HCT116 (cell line): Measurements from ENCODE around the gene TICAM1.

Source experiments
- EGR1 ChIP-seq: IDR thresholded peaks from 2 replicates; pipeline ENCODE4 v1.6.1; 2012; ENCODE audit warnings: low read depth
- EZH2 ChIP-seq: fragments of 200-600 bp; sonication (generic); IDR thresholded peaks from 2 replicates; pipeline ENCODE4 v1.6.1; 2017; ENCODE audit warnings: antibody characterized with exemption, mixed run types
- EZH2phosphoT487 ChIP-seq: fragments of 200-600 bp; IDR thresholded peaks from 2 replicates; pipeline ENCODE4 v1.6.1; 2018; ENCODE audit warnings: antibody characterized with exemption, borderline replicate concordance
- POLR2A ChIP-seq: IDR thresholded peaks from 2 replicates; pipeline ENCODE4 v1.7.0; 2011; ENCODE audit warnings: borderline replicate concordance; ENCODE audit not compliant: insufficient read depth, insufficient read length; ENCODE audit errors: extremely low read depth
- POLR2AphosphoS5 ChIP-seq: IDR thresholded peaks from 2 replicates; pipeline ENCODE4 v1.6.1; 2011; ENCODE audit warnings: mild to moderate bottlenecking, low read depth, low read length, moderate library complexity
- RAD21 ChIP-seq: IDR thresholded peaks from 2 replicates; pipeline ENCODE4 v1.6.1; 2012; ENCODE audit warnings: low read depth, mild to moderate bottlenecking
- SP1 ChIP-seq: IDR thresholded peaks from 2 replicates; pipeline ENCODE4 v1.6.1; 2012; ENCODE audit warnings: low read depth
- YY1 ChIP-seq: IDR thresholded peaks from 2 replicates; pipeline ENCODE4 v1.6.1; 2011; ENCODE audit warnings: low read length, low read depth, moderate library complexity, mild to moderate bottlenecking; ENCODE audit not compliant: insufficient replicate concordance; ENCODE audit errors: extremely low read depth
- ZNF274 ChIP-seq: fragments of 200-500 bp; sonication (Bioruptor generic); IDR thresholded peaks from 2 replicates; pipeline ENCODE4 v1.6.1; 2014; ENCODE audit warnings: mild to moderate bottlenecking, low read depth, low read length, inconsistent platforms
- TF ChIP-seq, protein P1 (sequence below), 3 experiments: fragments of 200-600 bp in 1 of 3; sonication (generic) in 1 of 3; IDR thresholded peaks in 2 of 3; conservative IDR thresholded peaks in 1 of 3; 2 replicates each; pipeline ENCODE4 v1.5.1; 2012 to 2017; ENCODE audit warnings: low read depth in 2 of 3, low read length in 2 of 3, antibody characterized with exemption in 1 of 3, borderline replicate concordance in 1 of 3, control low read depth in 1 of 3, mild to moderate bottlenecking in 1 of 3, mixed read lengths in 1 of 3, mixed run types in 1 of 3, moderate library complexity in 1 of 3; ENCODE audit not compliant: insufficient read depth in 1 of 3
- TF ChIP-seq, protein P2 (sequence below): IDR thresholded peaks from 2 replicates; pipeline ENCODE4 v1.6.1; 2012
- TF ChIP-seq, protein P3 (sequence below): IDR thresholded peaks from 2 replicates; pipeline ENCODE4 v1.6.1; 2012; ENCODE audit warnings: low read depth

DNA sequence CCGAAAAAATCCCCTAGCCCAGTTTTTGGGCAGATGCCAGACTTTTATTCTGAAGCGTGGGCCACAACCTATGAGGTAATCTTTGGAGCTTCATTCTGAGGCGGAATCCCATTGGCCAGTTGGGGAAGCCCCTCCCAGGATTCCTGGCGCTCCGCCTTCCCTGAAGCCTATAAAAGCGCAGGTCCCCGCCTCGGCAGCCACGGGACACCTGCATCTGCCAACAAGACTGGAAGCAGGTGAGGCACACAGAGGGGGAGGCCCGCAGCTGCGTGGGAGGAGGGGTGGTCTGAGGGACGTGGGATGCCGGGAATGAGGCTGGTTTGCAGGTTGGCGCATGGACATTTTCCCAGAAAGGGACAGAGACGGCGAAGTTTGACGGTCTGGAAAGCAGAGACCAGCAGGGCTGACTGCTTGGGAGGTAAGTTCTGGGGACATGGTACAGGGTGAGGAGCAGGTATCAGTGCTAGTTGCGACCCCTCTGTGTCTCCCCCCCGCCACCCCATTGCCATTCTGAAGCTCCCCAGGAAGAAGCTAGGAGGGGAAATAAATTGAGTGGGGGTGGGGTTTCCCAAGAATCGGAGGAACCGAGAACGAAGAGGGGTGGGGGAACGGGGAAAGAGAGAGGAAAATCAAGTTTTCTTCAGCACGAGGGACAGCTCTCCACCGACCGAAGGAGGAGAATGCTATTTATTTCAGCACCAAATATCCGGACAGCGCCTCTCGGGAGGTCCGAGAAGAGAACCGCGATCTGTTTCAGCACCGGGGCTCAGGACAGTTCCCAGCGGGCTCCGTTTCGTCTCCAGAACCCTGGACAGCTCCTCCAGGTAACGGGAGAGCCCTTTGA is 62.4 kb downstream of the TICAM1 start:
- TF ChIP-seq, protein P1, sequence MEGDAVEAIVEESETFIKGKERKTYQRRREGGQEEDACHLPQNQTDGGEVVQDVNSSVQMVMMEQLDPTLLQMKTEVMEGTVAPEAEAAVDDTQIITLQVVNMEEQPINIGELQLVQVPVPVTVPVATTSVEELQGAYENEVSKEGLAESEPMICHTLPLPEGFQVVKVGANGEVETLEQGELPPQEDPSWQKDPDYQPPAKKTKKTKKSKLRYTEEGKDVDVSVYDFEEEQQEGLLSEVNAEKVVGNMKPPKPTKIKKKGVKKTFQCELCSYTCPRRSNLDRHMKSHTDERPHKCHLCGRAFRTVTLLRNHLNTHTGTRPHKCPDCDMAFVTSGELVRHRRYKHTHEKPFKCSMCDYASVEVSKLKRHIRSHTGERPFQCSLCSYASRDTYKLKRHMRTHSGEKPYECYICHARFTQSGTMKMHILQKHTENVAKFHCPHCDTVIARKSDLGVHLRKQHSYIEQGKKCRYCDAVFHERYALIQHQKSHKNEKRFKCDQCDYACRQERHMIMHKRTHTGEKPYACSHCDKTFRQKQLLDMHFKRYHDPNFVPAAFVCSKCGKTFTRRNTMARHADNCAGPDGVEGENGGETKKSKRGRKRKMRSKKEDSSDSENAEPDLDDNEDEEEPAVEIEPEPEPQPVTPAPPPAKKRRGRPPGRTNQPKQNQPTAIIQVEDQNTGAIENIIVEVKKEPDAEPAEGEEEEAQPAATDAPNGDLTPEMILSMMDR (IDR thresholded peaks at IDR 0.05 in 2 of 3, conservative IDR thresholded peaks at IDR 0.05 in 1 of 3; ENCODE audit: borderline replicate concordance in 1 of 3, insufficient read depth in 1 of 3, low read depth in 2 of 3, low read length in 2 of 3) = no peak
- TF ChIP-seq POLR2AphosphoS5 = peak; percentile 82
- TF ChIP-seq RAD21 = no peak
- TF ChIP-seq, protein P2, sequence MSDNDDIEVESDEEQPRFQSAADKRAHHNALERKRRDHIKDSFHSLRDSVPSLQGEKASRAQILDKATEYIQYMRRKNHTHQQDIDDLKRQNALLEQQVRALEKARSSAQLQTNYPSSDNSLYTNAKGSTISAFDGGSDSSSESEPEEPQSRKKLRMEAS = peak; percentile 60; the same call in 1 of the 2 replicates
- TF ChIP-seq ZNF274 = no peak
- peak; percentile 42 for TF ChIP-seq YY1
- no peak for TF ChIP-seq POLR2A
- no peak for TF ChIP-seq EZH2
- no peak for TF ChIP-seq SP1
- TF ChIP-seq EZH2phosphoT487 = no peak
- TF ChIP-seq, protein P3, sequence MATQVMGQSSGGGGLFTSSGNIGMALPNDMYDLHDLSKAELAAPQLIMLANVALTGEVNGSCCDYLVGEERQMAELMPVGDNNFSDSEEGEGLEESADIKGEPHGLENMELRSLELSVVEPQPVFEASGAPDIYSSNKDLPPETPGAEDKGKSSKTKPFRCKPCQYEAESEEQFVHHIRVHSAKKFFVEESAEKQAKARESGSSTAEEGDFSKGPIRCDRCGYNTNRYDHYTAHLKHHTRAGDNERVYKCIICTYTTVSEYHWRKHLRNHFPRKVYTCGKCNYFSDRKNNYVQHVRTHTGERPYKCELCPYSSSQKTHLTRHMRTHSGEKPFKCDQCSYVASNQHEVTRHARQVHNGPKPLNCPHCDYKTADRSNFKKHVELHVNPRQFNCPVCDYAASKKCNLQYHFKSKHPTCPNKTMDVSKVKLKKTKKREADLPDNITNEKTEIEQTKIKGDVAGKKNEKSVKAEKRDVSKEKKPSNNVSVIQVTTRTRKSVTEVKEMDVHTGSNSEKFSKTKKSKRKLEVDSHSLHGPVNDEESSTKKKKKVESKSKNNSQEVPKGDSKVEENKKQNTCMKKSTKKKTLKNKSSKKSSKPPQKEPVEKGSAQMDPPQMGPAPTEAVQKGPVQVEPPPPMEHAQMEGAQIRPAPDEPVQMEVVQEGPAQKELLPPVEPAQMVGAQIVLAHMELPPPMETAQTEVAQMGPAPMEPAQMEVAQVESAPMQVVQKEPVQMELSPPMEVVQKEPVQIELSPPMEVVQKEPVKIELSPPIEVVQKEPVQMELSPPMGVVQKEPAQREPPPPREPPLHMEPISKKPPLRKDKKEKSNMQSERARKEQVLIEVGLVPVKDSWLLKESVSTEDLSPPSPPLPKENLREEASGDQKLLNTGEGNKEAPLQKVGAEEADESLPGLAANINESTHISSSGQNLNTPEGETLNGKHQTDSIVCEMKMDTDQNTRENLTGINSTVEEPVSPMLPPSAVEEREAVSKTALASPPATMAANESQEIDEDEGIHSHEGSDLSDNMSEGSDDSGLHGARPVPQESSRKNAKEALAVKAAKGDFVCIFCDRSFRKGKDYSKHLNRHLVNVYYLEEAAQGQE = peak; percentile 96
- no peak for TF ChIP-seq EGR1
